GM12878 (cell line): ENCODE results near the gene WDR19. TPM values are rescaled to one million over a fixed set of nuclear protein-coding genes. Genes with fewer than 3 reads are reported as not detected.

ENCODE experiments used
- ATF7 ChIP-seq: fragments of 450-650 bp; IDR thresholded peaks from 2 replicates; pipeline ENCODE4 v1.6.1; 2016; ENCODE audit warnings: low read depth, mild to moderate bottlenecking
- CBX3 ChIP-seq: fragments of 200-600 bp; sonication (generic); IDR thresholded peaks from 2 replicates; pipeline ENCODE4 v1.6.1; 2016; ENCODE audit warnings: low read depth, borderline replicate concordance
- CHD1 ChIP-seq: IDR thresholded peaks from 2 replicates; pipeline ENCODE4 v1.6.1; 2012; ENCODE audit warnings: low read depth, low read length, improper control_type of control experiment
- CHD2 ChIP-seq: IDR thresholded peaks from 2 replicates; pipeline ENCODE4 v1.6.1; 2011; ENCODE audit warnings: low read depth, low read length, improper control_type of control experiment, borderline replicate concordance
- CHD4 ChIP-seq: fragments of 200-600 bp; sonication (generic); IDR thresholded peaks from 2 replicates; pipeline ENCODE4 v1.6.1; 2016; ENCODE audit warnings: mild to moderate bottlenecking
- CREB1 ChIP-seq: IDR thresholded peaks from 2 replicates; pipeline ENCODE4 v1.6.1; 2012; ENCODE audit warnings: low read depth, mild to moderate bottlenecking, inconsistent platforms
- MXI1 ChIP-seq: fragments of 150-350 bp; IDR thresholded peaks from 2 replicates; pipeline ENCODE4 v1.6.1; 2011; ENCODE audit warnings: low read depth, mild to moderate bottlenecking, inconsistent platforms, low read length, improper control_type of control experiment
- MYB ChIP-seq: fragments of 150-350 bp; IDR thresholded peaks from 2 replicates; pipeline ENCODE4 v1.6.1; 2014; ENCODE audit warnings: mild to moderate bottlenecking, low read depth, low read length, borderline replicate concordance
- NFXL1 ChIP-seq: fragments of 450-650 bp; IDR thresholded peaks from 2 replicates; pipeline ENCODE4 v1.6.1; 2017; ENCODE audit warnings: antibody characterized with exemption, mild to moderate bottlenecking, borderline replicate concordance
- NR2C1 ChIP-seq: fragments of 450-650 bp; IDR thresholded peaks from 2 replicates; pipeline ENCODE4 v1.6.1; 2017; ENCODE audit warnings: antibody characterized with exemption, mild to moderate bottlenecking, moderate library complexity
- PML ChIP-seq: IDR thresholded peaks from 2 replicates; pipeline ENCODE4 v1.6.1; 2012; ENCODE audit warnings: low read length, inconsistent platforms
- RAD21 ChIP-seq: IDR thresholded peaks from 2 replicates; pipeline ENCODE4 v1.6.1; 2011; ENCODE audit warnings: mild to moderate bottlenecking, low read depth, low read length, moderate library complexity; ENCODE audit not compliant: insufficient read depth
- SIX5 ChIP-seq: IDR thresholded peaks from 2 replicates; pipeline ENCODE4 v1.6.1; 2011; ENCODE audit warnings: mild to moderate bottlenecking, low read depth, low read length, moderate library complexity; ENCODE audit not compliant: severe bottlenecking
- SMAD5 ChIP-seq: IDR thresholded peaks from 2 replicates; pipeline ENCODE4 v1.6.1; 2016; ENCODE audit warnings: antibody characterized with exemption, low read depth
- SMC3 ChIP-seq: IDR thresholded peaks from 2 replicates; pipeline ENCODE4 v1.6.1; 2011; ENCODE audit warnings: low read length, improper control_type of control experiment, borderline replicate concordance
- ZNF207 ChIP-seq: fragments of 450-650 bp; IDR thresholded peaks from 2 replicates; pipeline ENCODE4 v1.6.1; 2014; ENCODE audit warnings: antibody characterized with exemption, mild to moderate bottlenecking, borderline replicate concordance
- ZNF274 ChIP-seq: IDR thresholded peaks from one replicate; pipeline ENCODE4 v1.8.0; 2011; ENCODE audit not compliant: insufficient read length, insufficient read depth
- polyA plus RNA-seq, 11 experiments: library from polyadenylated mRNA; depleted of rRNA in 4 of 11; unstranded in 6 of 11; stranded (reverse) in 5 of 11; fragments of >200 nt; fragmentation: Nextera tagmentation in 4 of 11; fragmentation: Illumina TruSeq in 1 of 11; extraction: Ambion mirVana in 4 of 11; extraction: Trizol in 1 of 11; gene quantifications; 1 replicate in 1 of 11; 2 replicates in 10 of 11; pipeline versions ENCODE4 v1.2.1 to v1.2.3, GENCODE V29; 2011 to 2016; ENCODE audit warnings: inconsistent platforms in 2 of 11, missing spikeins in 2 of 11, low read depth in 1 of 11
- total RNA-seq, 4 experiments: library from RNA; depleted of rRNA in 3 of 4; stranded (reverse); fragments of >200 nt in 3 of 4; fragmentation: Illumina TruSeq in 1 of 4; extraction: Trizol in 1 of 4; gene quantifications; 2 replicates each; pipeline versions ENCODE4 v1.2.1 to v1.2.3, GENCODE V29; 2013 to 2021
- TF ChIP-seq, protein P1 (sequence below): IDR thresholded peaks from 2 replicates; pipeline ENCODE4 v1.6.1; 2011; ENCODE audit warnings: borderline replicate concordance, low read depth, mild to moderate bottlenecking, moderate library complexity, mixed read lengths, low read length; ENCODE audit not compliant: insufficient read depth; ENCODE audit errors: extremely low read length
- TF ChIP-seq, protein P2 (sequence below): fragments of 450-650 bp; formaldehyde crosslinking; IDR thresholded peaks from 2 replicates; pipeline ENCODE4 v1.4.0; 2020; ENCODE audit warnings: mild to moderate bottlenecking, moderate library complexity
- TF ChIP-seq, protein P3 (sequence below): IDR thresholded peaks from 2 replicates; pipeline ENCODE4 v1.6.1; 2011; ENCODE audit warnings: low read depth, low read length, improper control_type of control experiment, borderline replicate concordance
- TF ChIP-seq, protein P4 (sequence below): IDR thresholded peaks from 2 replicates; pipeline ENCODE4 v1.6.1; 2012; ENCODE audit warnings: low read depth, low read length, improper control_type of control experiment
- TF ChIP-seq, protein P5 (sequence below): fragments of 450-650 bp; IDR thresholded peaks from 2 replicates; pipeline ENCODE4 v1.6.1; 2017; ENCODE audit warnings: low read depth, mild to moderate bottlenecking, moderate library complexity

Gene WDR19
- total and polyA plus RNA-seq, 10 of the 15 experiments (the other 5 are each of a cell fraction or from before 2014, with no cell fraction given), result 3.5 to 15.4 (median 7.3) TPM

DNA sequence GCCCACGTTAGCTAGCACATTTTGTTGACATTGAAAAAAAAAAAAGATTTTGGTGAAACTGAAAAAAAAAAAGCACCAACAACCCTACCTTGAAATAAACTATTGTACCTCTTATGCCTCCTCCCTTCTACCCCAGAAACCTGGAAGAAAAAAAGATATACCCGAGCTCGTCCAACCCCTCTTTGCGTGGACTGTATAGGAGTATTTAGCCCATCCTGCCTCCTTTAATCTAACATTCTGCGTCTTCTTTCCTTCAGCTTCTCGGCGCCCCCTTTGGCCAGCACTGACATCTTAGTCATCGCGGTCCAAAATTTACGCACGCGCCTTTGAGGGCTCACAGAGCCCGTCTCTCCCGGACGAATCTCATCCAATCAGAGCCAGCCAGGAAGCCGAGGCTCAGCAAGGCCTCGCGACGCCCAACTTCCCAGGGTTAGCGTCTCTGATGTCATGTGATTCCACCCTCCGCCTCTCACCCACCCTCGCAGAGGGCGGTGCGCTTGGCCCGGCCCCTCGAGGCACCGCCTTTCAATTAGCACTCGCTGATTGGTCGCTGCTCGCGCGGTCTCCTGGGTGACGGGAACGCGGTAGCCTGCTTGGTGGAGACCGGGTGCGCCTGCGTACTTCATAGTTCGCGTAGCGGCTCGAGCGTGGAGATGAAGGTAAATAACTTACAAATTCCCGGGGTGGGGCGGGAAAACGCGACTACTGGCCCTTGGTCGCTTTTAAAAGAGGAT, at the start of gene WDR19 (continued):
- TF ChIP-seq, protein P1, sequence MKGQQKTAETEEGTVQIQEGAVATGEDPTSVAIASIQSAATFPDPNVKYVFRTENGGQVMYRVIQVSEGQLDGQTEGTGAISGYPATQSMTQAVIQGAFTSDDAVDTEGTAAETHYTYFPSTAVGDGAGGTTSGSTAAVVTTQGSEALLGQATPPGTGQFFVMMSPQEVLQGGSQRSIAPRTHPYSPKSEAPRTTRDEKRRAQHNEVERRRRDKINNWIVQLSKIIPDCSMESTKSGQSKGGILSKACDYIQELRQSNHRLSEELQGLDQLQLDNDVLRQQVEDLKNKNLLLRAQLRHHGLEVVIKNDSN, result peak; percentile 59
- no peak for TF ChIP-seq SMAD5
- no peak for TF ChIP-seq ZNF274
- no peak for TF ChIP-seq CBX3
- TF ChIP-seq SMC3, result peak; percentile 5; the same call in 1 of the 2 replicates
- peak; percentile 49; the same call in 1 of the 2 replicates for TF ChIP-seq CREB1
- peak; percentile 52 for TF ChIP-seq RAD21
- TF ChIP-seq CHD2, result peak; percentile 95
- no peak for TF ChIP-seq SIX5
- peak; percentile 96 for TF ChIP-seq MXI1
- no peak for TF ChIP-seq CHD1
- TF ChIP-seq, protein P2, sequence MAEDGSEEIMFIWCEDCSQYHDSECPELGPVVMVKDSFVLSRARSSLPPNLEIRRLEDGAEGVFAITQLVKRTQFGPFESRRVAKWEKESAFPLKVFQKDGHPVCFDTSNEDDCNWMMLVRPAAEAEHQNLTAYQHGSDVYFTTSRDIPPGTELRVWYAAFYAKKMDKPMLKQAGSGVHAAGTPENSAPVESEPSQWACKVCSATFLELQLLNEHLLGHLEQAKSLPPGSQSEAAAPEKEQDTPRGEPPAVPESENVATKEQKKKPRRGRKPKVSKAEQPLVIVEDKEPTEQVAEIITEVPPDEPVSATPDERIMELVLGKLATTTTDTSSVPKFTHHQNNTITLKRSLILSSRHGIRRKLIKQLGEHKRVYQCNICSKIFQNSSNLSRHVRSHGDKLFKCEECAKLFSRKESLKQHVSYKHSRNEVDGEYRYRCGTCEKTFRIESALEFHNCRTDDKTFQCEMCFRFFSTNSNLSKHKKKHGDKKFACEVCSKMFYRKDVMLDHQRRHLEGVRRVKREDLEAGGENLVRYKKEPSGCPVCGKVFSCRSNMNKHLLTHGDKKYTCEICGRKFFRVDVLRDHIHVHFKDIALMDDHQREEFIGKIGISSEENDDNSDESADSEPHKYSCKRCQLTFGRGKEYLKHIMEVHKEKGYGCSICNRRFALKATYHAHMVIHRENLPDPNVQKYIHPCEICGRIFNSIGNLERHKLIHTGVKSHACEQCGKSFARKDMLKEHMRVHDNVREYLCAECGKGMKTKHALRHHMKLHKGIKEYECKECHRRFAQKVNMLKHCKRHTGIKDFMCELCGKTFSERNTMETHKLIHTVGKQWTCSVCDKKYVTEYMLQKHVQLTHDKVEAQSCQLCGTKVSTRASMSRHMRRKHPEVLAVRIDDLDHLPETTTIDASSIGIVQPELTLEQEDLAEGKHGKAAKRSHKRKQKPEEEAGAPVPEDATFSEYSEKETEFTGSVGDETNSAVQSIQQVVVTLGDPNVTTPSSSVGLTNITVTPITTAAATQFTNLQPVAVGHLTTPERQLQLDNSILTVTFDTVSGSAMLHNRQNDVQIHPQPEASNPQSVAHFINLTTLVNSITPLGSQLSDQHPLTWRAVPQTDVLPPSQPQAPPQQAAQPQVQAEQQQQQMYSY (CRISPR knock-in tag), result no peak
- TF ChIP-seq PML, result no peak
- TF ChIP-seq ATF7, result peak; percentile 60
- TF ChIP-seq, protein P3, sequence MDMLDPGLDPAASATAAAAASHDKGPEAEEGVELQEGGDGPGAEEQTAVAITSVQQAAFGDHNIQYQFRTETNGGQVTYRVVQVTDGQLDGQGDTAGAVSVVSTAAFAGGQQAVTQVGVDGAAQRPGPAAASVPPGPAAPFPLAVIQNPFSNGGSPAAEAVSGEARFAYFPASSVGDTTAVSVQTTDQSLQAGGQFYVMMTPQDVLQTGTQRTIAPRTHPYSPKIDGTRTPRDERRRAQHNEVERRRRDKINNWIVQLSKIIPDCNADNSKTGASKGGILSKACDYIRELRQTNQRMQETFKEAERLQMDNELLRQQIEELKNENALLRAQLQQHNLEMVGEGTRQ, result peak; percentile 64
- TF ChIP-seq NFXL1, result no peak
- TF ChIP-seq MYB, result no peak
- no peak for TF ChIP-seq NR2C1
- TF ChIP-seq, protein P4, sequence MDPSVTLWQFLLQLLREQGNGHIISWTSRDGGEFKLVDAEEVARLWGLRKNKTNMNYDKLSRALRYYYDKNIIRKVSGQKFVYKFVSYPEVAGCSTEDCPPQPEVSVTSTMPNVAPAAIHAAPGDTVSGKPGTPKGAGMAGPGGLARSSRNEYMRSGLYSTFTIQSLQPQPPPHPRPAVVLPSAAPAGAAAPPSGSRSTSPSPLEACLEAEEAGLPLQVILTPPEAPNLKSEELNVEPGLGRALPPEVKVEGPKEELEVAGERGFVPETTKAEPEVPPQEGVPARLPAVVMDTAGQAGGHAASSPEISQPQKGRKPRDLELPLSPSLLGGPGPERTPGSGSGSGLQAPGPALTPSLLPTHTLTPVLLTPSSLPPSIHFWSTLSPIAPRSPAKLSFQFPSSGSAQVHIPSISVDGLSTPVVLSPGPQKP, result no peak
- no peak for TF ChIP-seq ZNF207
- TF ChIP-seq, protein P5, sequence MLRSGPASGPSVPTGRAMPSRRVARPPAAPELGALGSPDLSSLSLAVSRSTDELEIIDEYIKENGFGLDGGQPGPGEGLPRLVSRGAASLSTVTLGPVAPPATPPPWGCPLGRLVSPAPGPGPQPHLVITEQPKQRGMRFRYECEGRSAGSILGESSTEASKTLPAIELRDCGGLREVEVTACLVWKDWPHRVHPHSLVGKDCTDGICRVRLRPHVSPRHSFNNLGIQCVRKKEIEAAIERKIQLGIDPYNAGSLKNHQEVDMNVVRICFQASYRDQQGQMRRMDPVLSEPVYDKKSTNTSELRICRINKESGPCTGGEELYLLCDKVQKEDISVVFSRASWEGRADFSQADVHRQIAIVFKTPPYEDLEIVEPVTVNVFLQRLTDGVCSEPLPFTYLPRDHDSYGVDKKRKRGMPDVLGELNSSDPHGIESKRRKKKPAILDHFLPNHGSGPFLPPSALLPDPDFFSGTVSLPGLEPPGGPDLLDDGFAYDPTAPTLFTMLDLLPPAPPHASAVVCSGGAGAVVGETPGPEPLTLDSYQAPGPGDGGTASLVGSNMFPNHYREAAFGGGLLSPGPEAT, result peak; percentile 54; the same call in 1 of the 2 replicates
- no peak for TF ChIP-seq CHD4
